Thyroid gland (tissue), 4 donors: ENCODE results near the gene PTRH1. TPM values are rescaled to one million over a fixed set of nuclear protein-coding genes. Genes with fewer than 3 reads are reported as not detected.

Experiments used
- DNase-seq, 2 donors: peaks; one replicate each; pipeline ENCODE4 v3.0.0-alpha.2; 2019
- H3K27ac ChIP-seq, 3 donors: fragments of 200-600 bp; sonication (generic); 1 replicate in 2 of 3; 2 replicates in 1 of 3; pipeline ENCODE4 v1.5.1; 2016 to 2019; ENCODE audit warnings: mild to moderate bottlenecking in 1 of 3, moderate library complexity in 1 of 3
- H3K27me3 ChIP-seq: fragments of 200-600 bp; sonication (generic); one replicate; pipeline ENCODE4 v1.5.1; 2019
- H3K36me3 ChIP-seq, 2 donors: fragments of 200-600 bp; sonication (generic); one replicate each; pipeline ENCODE4 v1.5.1; 2016 to 2019
- H3K4me1 ChIP-seq, 2 donors: fragments of 200-600 bp; sonication (generic); one replicate each; pipeline ENCODE4 v1.5.1; 2017 to 2019
- H3K4me3 ChIP-seq, 3 donors: fragments of 200-600 bp; sonication (generic); replicated peaks in 1 of 3; 1 replicate in 2 of 3; 2 replicates in 1 of 3; pipeline ENCODE4 v1.5.1; 2016; ENCODE audit warnings: mild to moderate bottlenecking in 1 of 3
- H3K9me3 ChIP-seq: fragments of 200-600 bp; sonication (generic); one replicate; pipeline ENCODE4 v1.5.1; 2017
- CTCF ChIP-seq, 6 experiments: fragments of 200-600 bp in 3 of 6; fragments of 450-650 bp in 3 of 6; sonication (generic) in 3 of 6; IDR thresholded peaks; one replicate each; pipeline ENCODE4 v1.5.1; 2016 to 2019; ENCODE audit warnings: antibody characterized with exemption in 6 of 6, mild to moderate bottlenecking in 2 of 6, inconsistent platforms in 1 of 6, moderate library complexity in 1 of 6
- POLR2A ChIP-seq, 2 donors: fragments of 450-650 bp; IDR thresholded peaks; one replicate each; pipeline ENCODE4 v1.6.1; 2017; ENCODE audit warnings: antibody characterized with exemption in 2 of 2, mild to moderate bottlenecking in 2 of 2, moderate library complexity in 1 of 2
- WGBS, 2 donors: methylation state at CpG; one replicate each; pipeline ENCODE4 v1.1.5; 2017; 5-methylcytosine and 5-hydroxymethylcytosine counted together
- intact Hi-C: fragments of 100-400 bp; cut with DNase I; formaldehyde crosslinking; loops from one replicate; pipeline ENCODE4 v1.15.1; 2023
- total RNA-seq, 4 donors: library from RNA; depleted of rRNA; stranded (reverse); fragments of >200 nt; gene quantifications; one replicate each; pipeline ENCODE4 v1.2.3, GENCODE V29; 2016

Gene PTRH1
- total RNA-seq, 4 donors from 2014 or later = 24.1 to 64.3 (median 43.4) TPM

GRCh38 chr9:127693697-127694096 is 21.8 kb downstream of the PTRH1 start:
- DNase-seq = no peak
- Histone ChIP-seq H3K27me3 (no peaks in the 10 kb centered on the region), H3K4me1 (peaks cover 0 to under 1% of the 10 kb centered on the region in 2 donors), H3K36me3 (peaks cover 0 to 11% of the 10 kb centered on the region in 2 donors), H3K27ac (no peak overlapping the region), H3K9me3 (no peaks in the 10 kb centered on the region), H3K4me3 (no peak overlapping the region)
- intact Hi-C loops = no loop called here
- WGBS, 2 donors = 96% methylated on average over 4 of the region's 4 CpGs
- TF ChIP-seq CTCF (IDR thresholded peaks at IDR 0.05) = no peak
- no peak for TF ChIP-seq POLR2A (IDR thresholded peaks at IDR 0.05)

- H3K4me1 ChIP-seq = no peaks in the 10 kb centered on the region
- no peak overlapping the region for H3K4me3 ChIP-seq
- intact Hi-C loops = no loop called here
- WGBS, 2 donors = 92% methylated on average over 9 to 10 of the region's 10 CpGs
- DNase-seq = no peak
- no peak overlapping the region for H3K27ac ChIP-seq
- H3K27me3 ChIP-seq = no peaks in the 10 kb centered on the region
- peaks cover 0 to 11% of the 10 kb centered on the region in 2 donors for H3K36me3 ChIP-seq
- TF ChIP-seq CTCF (IDR thresholded peaks at IDR 0.05) (no peak), POLR2A (IDR thresholded peaks at IDR 0.05) (no peak)
- no peaks in the 10 kb centered on the region for H3K9me3 ChIP-seq
These were observed 22.3 kb downstream of the PTRH1 start for GRCh38 chr9:127693143-127693542.

GRCh38 chr9:127692071-127692470 is 23.4 kb downstream of the PTRH1 start:
- H3K4me1 ChIP-seq = no peaks in the 10 kb centered on the region
- no peak for DNase-seq
- no peaks in the 10 kb centered on the region for H3K27me3 ChIP-seq
- H3K36me3 ChIP-seq = peaks cover 0 to 11% of the 10 kb centered on the region in 2 donors
- no peak overlapping the region for H3K4me3 ChIP-seq
- no peak overlapping the region for H3K27ac ChIP-seq
- intact Hi-C loops = no loop called here
- TF ChIP-seq POLR2A (IDR thresholded peaks at IDR 0.05) (no peak), CTCF (IDR thresholded peaks at IDR 0.05) (no peak)
- WGBS, 2 donors = 90 to 92% methylated on average over 20 of the region's 20 CpGs
- no peaks in the 10 kb centered on the region for H3K9me3 ChIP-seq

- H3K27ac ChIP-seq = no peak overlapping the region
- H3K36me3 ChIP-seq = peaks cover 0 to 11% of the 10 kb centered on the region in 2 donors
- no peak for DNase-seq
- H3K4me1 ChIP-seq = no peaks in the 10 kb centered on the region
- no peak overlapping the region for H3K4me3 ChIP-seq
- H3K9me3 ChIP-seq = no peaks in the 10 kb centered on the region
- 92 to 97% methylated on average over 10 of the region's 10 CpGs for WGBS, 2 donors
- TF ChIP-seq POLR2A (IDR thresholded peaks at IDR 0.05) (no peak), CTCF (IDR thresholded peaks at IDR 0.05) (no peak)
- H3K27me3 ChIP-seq = no peaks in the 10 kb centered on the region
- intact Hi-C loops = no loop called here
These were observed 24.7 kb downstream of the PTRH1 start for GRCh38 chr9:127690735-127691134.

GRCh38 chr9:127689329-127690000 is 26.0 kb downstream of the PTRH1 start:
- intact Hi-C loops = no loop called here
- Histone ChIP-seq H3K27me3 (no peaks in the 10 kb centered on the region), H3K9me3 (no peaks in the 10 kb centered on the region), H3K4me1 (no peaks in the 10 kb centered on the region), H3K36me3 (peaks cover 3 to 11% of the 10 kb centered on the region in 2 donors), H3K4me3 (no peak overlapping the region), H3K27ac (no peak overlapping the region)
- WGBS, 2 donors = 88 to 93% methylated on average over 13 of the region's 13 CpGs
- TF ChIP-seq CTCF (IDR thresholded peaks at IDR 0.05) (no peak), POLR2A (IDR thresholded peaks at IDR 0.05) (no peak)
- DNase-seq = no peak
